Gastrocnemius medialis (tissue), 4 donors: ENCODE results near the gene SLC25A29. TPM values are rescaled to one million over a fixed set of nuclear protein-coding genes. Genes with fewer than 3 reads are reported as not detected.

Experiments used
- ATAC-seq, 2 donors: fragments of 150-250 bp; one replicate each; pipeline ENCODE4 v1.9.1; 2016
- DNase-seq, 2 donors: peaks; one replicate each; pipeline ENCODE4 v3.0.0-alpha.2; 2019
- H3K27ac ChIP-seq, 4 donors: fragments of 200-600 bp; sonication (generic); 1 replicate in 1 of 4; 2 replicates in 3 of 4; pipeline ENCODE4 v1.5.1; 2016 to 2018; ENCODE audit warnings: mild to moderate bottlenecking in 2 of 4, moderate library complexity in 1 of 4
- H3K27me3 ChIP-seq, 3 donors: fragments of 200-600 bp; sonication (generic) in 2 of 3; 1 replicate in 1 of 3; 2 replicates in 2 of 3; pipeline versions ENCODE4 v1.5.1 to v1.6.0; 2016 to 2019; ENCODE audit warnings: mild to moderate bottlenecking in 1 of 3, moderate library complexity in 1 of 3
- H3K36me3 ChIP-seq, 2 donors: fragments of 200-600 bp; sonication (generic) in 1 of 2; one replicate each; pipeline ENCODE4 v1.5.1; 2017 to 2018
- H3K4me1 ChIP-seq, 2 donors: fragments of 200-600 bp; sonication (generic) in 1 of 2; one replicate each; pipeline ENCODE4 v1.5.1; 2016 to 2017; ENCODE audit warnings: mild to moderate bottlenecking in 2 of 2
- H3K4me3 ChIP-seq, 4 donors: fragments of 200-600 bp; sonication (generic) in 3 of 4; 1 replicate in 1 of 4; 2 replicates in 3 of 4; pipeline ENCODE4 v1.5.1; 2016 to 2019; ENCODE audit warnings: mild to moderate bottlenecking in 2 of 4
- H3K9me3 ChIP-seq, 3 donors: fragments of 200-600 bp; sonication (generic) in 2 of 3; 1 replicate in 1 of 3; 2 replicates in 2 of 3; pipeline ENCODE4 v1.5.1; 2016 to 2019
- POLR2A ChIP-seq, 2 donors: fragments of 450-650 bp; IDR thresholded peaks; one replicate each; pipeline ENCODE4 v1.6.1; 2017; ENCODE audit warnings: antibody characterized with exemption in 2 of 2, mild to moderate bottlenecking in 2 of 2, moderate library complexity in 2 of 2
- in situ Hi-C, 4 donors: fragments of 200-750 bp; cut with MboI; loops; one replicate each; pipeline versions ENCODE4 v1.15.0 to v1.8.0; 2017; ENCODE audit warnings: low sequenced_read_pairs in 4 of 4
- intact Hi-C: fragments of 100-400 bp; cut with DNase I; formaldehyde crosslinking; loops from one replicate; pipeline ENCODE4 v1.15.1; 2023; ENCODE audit warnings: low total_unique reads
- total RNA-seq, 4 donors: library from RNA; depleted of rRNA; stranded (reverse); fragments of >200 nt; gene quantifications; one replicate each; pipeline versions ENCODE4 v1.1.0 to v1.2.3, GENCODE V29; 2016
- TF ChIP-seq, protein P1 (sequence below), 5 experiments: fragments of 450-650 bp in 3 of 5; fragments of 200-600 bp in 2 of 5; sonication (generic) in 2 of 5; IDR thresholded peaks in 4 of 5; conservative IDR thresholded peaks in 1 of 5; 1 replicate in 4 of 5; 2 replicates in 1 of 5; pipeline ENCODE4 v1.5.1; 2016 to 2019; ENCODE audit warnings: antibody characterized with exemption in 5 of 5, mild to moderate bottlenecking in 3 of 5, moderate library complexity in 3 of 5

Gene SLC25A29
- total RNA-seq, 4 donors from 2014 or later, result 9.0 to 17.4 (median 13.4) TPM

DNA sequence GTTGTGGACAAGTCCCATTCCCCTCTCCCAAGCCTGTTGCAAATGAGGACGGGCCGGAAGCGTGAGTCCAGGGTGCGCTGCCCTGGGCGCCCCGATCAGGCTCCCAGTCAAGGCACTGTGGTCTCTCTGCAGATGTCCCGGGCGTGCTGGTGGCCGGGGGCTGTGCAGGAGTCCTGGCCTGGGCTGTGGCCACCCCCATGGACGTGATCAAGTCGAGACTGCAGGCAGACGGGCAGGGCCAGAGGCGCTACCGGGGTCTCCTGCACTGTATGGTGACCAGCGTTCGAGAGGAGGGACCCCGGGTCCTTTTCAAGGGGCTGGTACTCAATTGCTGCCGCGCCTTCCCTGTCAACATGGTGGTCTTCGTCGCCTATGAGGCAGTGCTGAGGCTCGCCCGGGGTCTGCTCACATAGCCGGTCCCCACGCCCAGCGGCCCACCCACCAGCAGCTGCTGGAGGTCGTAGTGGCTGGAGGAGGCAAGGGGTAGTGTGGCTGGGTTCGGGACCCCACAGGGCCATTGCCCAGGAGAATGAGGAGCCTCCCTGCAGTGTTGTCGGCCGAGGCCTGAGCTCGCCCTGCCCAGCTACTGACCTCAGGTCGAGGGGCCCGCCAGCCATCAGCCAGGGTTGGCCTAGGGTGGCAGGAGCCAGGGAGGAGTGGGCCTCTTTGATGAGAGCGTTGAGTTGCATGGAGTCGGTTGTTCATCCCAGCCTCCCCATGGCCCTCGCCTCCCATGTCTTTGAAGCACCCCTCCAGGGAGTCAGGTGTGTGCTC is 23.2 kb upstream of the SLC25A29 start:
- peaks cover 0 to 2% of the 10 kb centered on the region in 2 donors for H3K36me3 ChIP-seq
- H3K4me3 ChIP-seq, result no peak overlapping the region
- in situ Hi-C loops (no loop called here), intact Hi-C loops (no loop called here)
- TF ChIP-seq, protein P1, sequence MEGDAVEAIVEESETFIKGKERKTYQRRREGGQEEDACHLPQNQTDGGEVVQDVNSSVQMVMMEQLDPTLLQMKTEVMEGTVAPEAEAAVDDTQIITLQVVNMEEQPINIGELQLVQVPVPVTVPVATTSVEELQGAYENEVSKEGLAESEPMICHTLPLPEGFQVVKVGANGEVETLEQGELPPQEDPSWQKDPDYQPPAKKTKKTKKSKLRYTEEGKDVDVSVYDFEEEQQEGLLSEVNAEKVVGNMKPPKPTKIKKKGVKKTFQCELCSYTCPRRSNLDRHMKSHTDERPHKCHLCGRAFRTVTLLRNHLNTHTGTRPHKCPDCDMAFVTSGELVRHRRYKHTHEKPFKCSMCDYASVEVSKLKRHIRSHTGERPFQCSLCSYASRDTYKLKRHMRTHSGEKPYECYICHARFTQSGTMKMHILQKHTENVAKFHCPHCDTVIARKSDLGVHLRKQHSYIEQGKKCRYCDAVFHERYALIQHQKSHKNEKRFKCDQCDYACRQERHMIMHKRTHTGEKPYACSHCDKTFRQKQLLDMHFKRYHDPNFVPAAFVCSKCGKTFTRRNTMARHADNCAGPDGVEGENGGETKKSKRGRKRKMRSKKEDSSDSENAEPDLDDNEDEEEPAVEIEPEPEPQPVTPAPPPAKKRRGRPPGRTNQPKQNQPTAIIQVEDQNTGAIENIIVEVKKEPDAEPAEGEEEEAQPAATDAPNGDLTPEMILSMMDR (IDR thresholded peaks at IDR 0.05 in 4 of 5, conservative IDR thresholded peaks at IDR 0.05 in 1 of 5), result no peak
- TF ChIP-seq POLR2A (IDR thresholded peaks at IDR 0.05), result no peak
- H3K4me1 ChIP-seq, result no peaks in the 10 kb centered on the region
- no peaks in the 10 kb centered on the region for H3K27me3 ChIP-seq
- no peaks in the 10 kb centered on the region for H3K9me3 ChIP-seq
- DNase-seq, result no peak
- ATAC-seq, result no peak
- no peak overlapping the region for H3K27ac ChIP-seq

GRCh38 chr14:100328495-100329163 is 22.4 kb upstream of the SLC25A29 start:
- no peak for DNase-seq
- in situ Hi-C loops, result no loop called here
- TF ChIP-seq POLR2A (IDR thresholded peaks at IDR 0.05), result no peak
- no peak overlapping the region for H3K4me3 ChIP-seq
- intact Hi-C loops, result no loop called here
- no peaks in the 10 kb centered on the region for H3K36me3 ChIP-seq
- H3K9me3 ChIP-seq, result no peaks in the 10 kb centered on the region
- H3K4me1 ChIP-seq, result no peaks in the 10 kb centered on the region
- H3K27me3 ChIP-seq, result no peaks in the 10 kb centered on the region
- ATAC-seq, result no peak
- no peak overlapping the region for H3K27ac ChIP-seq

DNA sequence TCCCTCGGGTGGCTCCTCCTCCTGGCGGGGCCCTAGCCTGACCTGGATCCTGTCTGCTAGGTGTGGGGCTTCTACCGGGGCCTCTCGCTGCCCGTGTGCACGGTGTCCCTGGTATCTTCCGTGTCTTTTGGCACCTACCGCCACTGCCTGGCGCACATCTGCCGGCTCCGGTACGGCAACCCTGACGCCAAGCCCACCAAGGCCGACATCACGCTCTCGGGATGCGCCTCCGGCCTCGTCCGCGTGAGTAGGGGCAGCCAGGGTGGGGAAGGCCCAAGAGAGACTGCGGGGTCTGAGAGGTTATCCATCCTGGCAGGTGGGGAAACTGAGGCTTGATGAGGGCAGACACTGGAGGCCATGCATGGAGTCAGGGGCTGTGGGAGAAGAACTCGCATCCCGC is 20.9 kb upstream of the SLC25A29 start:
- no peaks in the 10 kb centered on the region for H3K27me3 ChIP-seq
- TF ChIP-seq, protein P1 (IDR thresholded peaks at IDR 0.05 in 4 of 5, conservative IDR thresholded peaks at IDR 0.05 in 1 of 5), result no peak
- TF ChIP-seq POLR2A (IDR thresholded peaks at IDR 0.05), result no peak
- H3K27ac ChIP-seq, result no peak overlapping the region
- H3K4me3 ChIP-seq, result no peak overlapping the region
- DNase-seq (no peak), ATAC-seq (no peak)
- in situ Hi-C loops (no loop called here), intact Hi-C loops (no loop called here)
- H3K36me3 ChIP-seq, result no peaks in the 10 kb centered on the region
- H3K4me1 ChIP-seq, result no peaks in the 10 kb centered on the region
- H3K9me3 ChIP-seq, result no peaks in the 10 kb centered on the region

GRCh38 chr14:100325958-100326357 is 19.7 kb upstream of the SLC25A29 start:
- no peak for ATAC-seq
- no peaks in the 10 kb centered on the region for H3K9me3 ChIP-seq
- no peak overlapping the region for H3K4me3 ChIP-seq
- in situ Hi-C loops (no loop called here), intact Hi-C loops (no loop called here)
- TF ChIP-seq, protein P1 (IDR thresholded peaks at IDR 0.05 in 4 of 5, conservative IDR thresholded peaks at IDR 0.05 in 1 of 5), result no peak
- TF ChIP-seq POLR2A (IDR thresholded peaks at IDR 0.05), result no peak
- H3K4me1 ChIP-seq, result no peaks in the 10 kb centered on the region
- H3K27ac ChIP-seq, result no peak overlapping the region
- no peak for DNase-seq
- no peaks in the 10 kb centered on the region for H3K36me3 ChIP-seq
- H3K27me3 ChIP-seq, result no peaks in the 10 kb centered on the region

DNA sequence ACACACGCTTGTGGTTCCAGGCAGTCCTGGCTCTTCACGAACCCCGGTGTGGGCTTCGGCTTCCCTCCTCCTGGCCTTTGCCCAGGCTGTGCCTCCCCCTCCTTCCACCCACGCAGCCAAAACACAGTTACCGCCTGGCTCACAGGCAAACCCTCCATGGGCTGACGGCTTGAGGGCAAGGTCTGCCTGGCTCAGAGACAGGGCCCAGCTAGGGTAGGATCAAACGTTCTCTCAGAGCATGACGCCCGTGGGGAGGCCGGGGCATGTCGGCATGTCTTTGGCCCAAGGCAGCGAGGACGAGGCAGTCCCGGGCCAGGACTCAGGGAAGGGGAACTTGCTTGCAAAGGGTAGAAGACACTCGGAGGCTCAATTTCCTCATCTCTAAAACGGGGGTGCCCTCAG is 19.0 kb upstream of the SLC25A29 start:
- intact Hi-C loops (no loop called here), in situ Hi-C loops (no loop called here)
- Histone ChIP-seq H3K4me1 (no peaks in the 10 kb centered on the region), H3K27me3 (no peaks in the 10 kb centered on the region), H3K9me3 (no peaks in the 10 kb centered on the region), H3K27ac (no peak overlapping the region), H3K4me3 (no peak overlapping the region), H3K36me3 (no peaks in the 10 kb centered on the region)
- ATAC-seq, result no peak
- no peak for TF ChIP-seq POLR2A (IDR thresholded peaks at IDR 0.05)
- TF ChIP-seq, protein P1 (IDR thresholded peaks at IDR 0.05 in 4 of 5, conservative IDR thresholded peaks at IDR 0.05 in 1 of 5), result no peak
- no peak for DNase-seq
